Hepatocyte (in vitro differentiated cells): ENCODE results near the gene FADS3.

ENCODE experiments used
- CTCF ChIP-seq: fragments of 200-600 bp; sonication (generic); IDR thresholded peaks from 2 replicates; pipeline ENCODE4 v1.5.1; 2016; ENCODE audit warnings: antibody characterized with exemption, mild to moderate bottlenecking; ENCODE audit not compliant: poor library complexity
- EZH2 ChIP-seq: fragments of 200-600 bp; sonication (generic); IDR thresholded peaks from 2 replicates; pipeline ENCODE4 v1.6.1; 2016; ENCODE audit warnings: antibody characterized with exemption, mild to moderate bottlenecking, borderline replicate concordance
- EZH2phosphoT487 ChIP-seq: fragments of 200-600 bp; sonication (generic); IDR thresholded peaks from one replicate; pipeline ENCODE4 v1.6.1; 2018; ENCODE audit warnings: antibody characterized with exemption, mild to moderate bottlenecking, low read depth, moderate library complexity; ENCODE audit not compliant: unreplicated experiment, severe bottlenecking

DNA sequence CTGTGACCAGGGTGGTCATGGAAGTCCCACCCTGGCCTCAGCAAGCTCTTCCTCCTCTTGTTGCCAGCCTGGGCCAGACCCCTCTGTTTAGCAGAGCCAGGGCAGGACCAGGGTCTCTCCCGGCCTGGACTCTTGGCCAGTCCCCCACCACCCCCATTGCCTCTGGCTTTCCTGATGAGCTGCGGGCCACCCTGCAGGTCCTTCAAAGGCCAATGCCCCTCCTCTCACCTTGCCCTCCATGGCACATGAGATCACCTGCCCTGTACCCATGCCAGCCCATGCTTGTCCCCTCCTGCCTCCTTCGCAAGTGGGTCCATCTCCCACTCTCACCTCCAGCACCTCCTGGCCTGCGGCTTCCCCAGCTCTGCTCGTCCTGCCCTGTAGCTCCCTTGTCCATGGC is 52.8 kb downstream of the FADS3 start:
- no peak for TF ChIP-seq CTCF
- TF ChIP-seq EZH2 = no peak
- no peak for TF ChIP-seq EZH2phosphoT487
